GM21447 (cell line): ENCODE results near the gene NPAS4.
"Not testable (repeated sequence)": the region's sequence is repeated elsewhere in the genome, so short reads cannot be mapped to it uniquely, and the experiment has no call there.

ENCODE experiments used
- ATAC-seq: cut with Tn5 transposase; IDR thresholded peaks from one replicate; pipeline ENCODE4 v1.9.1; 2021; ENCODE audit not compliant: unreplicated experiment

Gene NPAS4

DNA sequence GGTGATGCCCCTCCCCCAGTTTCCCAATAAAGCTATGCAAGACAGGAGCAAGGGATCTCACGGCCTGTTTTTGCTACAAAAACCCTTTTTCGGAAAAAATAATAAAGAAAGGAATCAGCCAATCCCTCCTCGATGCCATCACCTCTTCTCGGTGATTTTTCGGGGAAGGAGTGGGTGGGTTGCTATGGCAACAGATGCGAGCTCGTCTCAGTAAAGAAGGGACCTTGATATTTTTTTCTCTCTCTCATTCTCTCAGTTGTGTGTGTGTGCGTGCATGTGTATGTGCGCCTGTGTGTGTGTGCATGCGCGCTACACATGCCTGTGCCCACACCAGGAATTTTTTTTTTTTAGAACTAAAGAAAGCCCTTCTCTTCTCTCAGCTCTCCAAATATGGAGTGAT lies 3.8 kb upstream of the NPAS4 start:
- ATAC-seq = no peak

DNA sequence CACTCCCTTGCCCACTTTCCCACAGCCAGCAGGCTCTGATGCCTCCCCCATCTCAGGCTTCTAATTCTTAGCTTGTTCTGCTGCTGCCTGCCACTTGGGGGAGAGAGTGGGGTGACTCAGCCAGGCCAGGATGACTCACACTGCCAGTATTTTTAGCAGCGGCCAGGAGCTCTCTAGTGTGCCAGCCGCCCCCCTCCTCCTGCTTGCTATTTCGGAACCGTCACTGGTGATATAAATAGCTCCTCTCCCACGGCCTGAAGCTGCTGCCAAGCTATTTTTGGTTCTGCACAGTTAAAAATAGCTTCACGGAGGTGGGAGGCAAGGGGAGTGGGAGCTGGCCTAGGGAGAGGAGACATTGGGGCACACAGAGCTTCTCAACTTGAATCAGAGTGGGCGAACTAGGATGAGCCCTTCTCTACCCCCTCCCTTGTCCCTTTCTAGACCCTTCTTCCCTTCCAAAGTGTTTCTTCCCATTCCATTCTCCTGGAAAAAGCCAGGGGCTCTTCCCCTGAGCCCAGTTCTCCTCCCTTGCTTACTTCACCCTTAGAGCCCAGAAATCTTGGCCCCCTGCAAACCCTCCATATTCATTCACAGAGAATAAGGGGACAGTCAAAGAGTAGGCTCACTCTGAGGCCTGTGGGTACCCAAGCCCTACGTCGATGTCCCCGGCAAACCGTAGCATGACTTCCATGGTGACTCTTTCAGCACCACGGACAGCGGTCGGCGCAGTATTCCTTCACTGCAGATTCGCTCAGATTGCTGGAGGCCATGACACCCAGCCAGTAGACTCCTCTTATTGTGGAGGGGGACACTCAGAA lies 2.5 kb upstream of the NPAS4 start:
- no peak for ATAC-seq

GRCh38 chr11:66418986-66419308 lies 1.9 kb upstream of the NPAS4 start:
- ATAC-seq = no peak

- no peak for ATAC-seq
Measured at GRCh38 chr11:66419825-66420224, 1.0 kb upstream of the NPAS4 start.

GRCh38 chr11:66421492-66422205 lies 814 bp downstream of the NPAS4 start:
- no peak for ATAC-seq

- ATAC-seq = no peak
Measured at GRCh38 chr11:66426314-66426713, 5.5 kb downstream of the NPAS4 start.

- ATAC-seq = no peak
Measured at GRCh38 chr11:66428933-66429332, 8.1 kb downstream of the NPAS4 start.

- no peak for ATAC-seq
Measured at GRCh38 chr11:66429983-66430602, 9.3 kb downstream of the NPAS4 start.

DNA sequence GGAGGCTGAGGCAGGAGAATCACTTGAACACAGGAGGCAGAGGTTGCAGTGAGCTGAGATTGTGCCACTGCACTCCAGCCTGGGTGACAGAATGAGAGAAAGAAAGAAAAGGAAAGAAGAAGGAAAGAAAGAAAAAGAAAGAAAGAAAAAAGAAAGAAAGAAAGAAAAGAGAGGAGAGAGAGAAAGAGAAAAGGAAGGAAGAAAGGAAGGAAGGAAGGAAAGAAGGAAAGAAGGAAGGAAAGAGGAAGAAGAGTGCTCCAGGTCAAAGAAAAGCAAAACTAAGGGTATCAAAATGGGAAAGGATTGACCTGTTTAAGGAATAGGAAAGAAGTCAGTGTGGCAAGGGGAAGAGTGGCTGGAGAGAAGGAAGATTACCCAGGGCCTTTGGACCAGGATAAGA lies 10.5 kb downstream of the NPAS4 start:
- ATAC-seq = not testable (repeated sequence)

DNA sequence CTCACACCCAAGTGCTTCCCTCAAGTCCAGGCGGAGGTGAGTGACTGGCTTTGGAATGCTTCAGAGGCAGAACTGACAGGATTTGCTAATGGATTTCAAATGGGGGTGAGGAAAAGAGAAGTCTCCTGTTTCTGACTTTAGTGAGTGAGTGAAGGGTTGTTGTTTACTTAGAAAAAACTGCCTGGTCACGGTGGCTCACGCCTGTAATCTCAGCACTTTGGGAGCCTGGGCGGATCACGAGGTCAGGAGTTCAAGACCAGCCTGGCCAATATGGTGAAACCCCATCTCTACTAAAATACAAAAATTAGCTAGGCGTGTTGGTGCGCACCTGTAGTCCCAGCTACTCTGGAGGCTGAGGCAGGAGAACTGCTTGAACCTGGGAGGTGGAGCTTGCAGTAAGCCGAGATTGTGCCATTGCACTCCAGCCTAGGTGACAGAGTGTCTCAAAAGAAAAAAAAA lies 11.1 kb downstream of the NPAS4 start:
- not testable (repeated sequence) for ATAC-seq

DNA sequence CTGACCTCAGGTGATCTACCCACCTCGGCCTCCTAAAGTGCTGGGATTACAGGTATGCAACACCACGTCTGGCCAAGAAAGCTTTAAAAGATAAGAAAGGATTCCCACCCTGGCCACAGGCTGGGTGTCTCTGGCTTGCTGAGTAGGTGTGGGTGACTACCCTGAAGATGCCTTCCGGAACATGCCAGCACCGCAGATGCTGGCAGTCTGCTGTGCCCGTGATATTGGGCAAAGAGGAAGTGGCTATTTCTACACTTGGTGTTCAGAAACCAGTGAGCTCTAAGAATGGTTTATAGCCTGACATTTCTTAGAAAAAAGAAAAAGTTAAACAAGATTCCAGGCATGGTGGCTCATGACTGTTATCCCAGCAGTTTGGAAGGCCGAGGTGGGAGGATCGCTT lies 11.8 kb downstream of the NPAS4 start:
- ATAC-seq = no peak

DNA sequence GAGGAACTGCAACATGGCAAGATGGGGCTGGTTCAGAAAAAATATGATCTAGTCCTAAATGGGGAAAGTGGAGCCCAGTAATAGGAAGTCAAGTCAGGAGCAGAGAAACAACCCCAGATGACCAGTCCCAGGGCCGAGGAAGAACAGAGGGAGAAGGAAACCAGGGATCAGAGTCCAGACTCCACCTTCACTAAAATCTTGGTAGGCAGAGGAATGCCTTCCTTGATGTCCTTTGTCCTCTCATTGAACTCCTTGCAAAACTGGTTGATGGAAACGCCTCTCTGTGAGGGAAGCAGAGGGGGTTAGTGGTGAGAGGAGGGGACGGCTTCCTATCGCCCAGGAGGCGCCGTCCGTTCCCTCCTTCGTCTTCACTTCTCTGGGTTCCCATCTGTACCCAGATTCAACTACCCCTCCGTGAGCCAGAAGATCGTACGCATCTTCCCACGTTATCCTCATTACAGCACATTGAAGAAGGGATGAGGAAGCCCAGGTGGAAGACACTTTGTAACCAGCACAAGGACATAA lies 17.2 kb downstream of the NPAS4 start:
- no peak for ATAC-seq

DNA sequence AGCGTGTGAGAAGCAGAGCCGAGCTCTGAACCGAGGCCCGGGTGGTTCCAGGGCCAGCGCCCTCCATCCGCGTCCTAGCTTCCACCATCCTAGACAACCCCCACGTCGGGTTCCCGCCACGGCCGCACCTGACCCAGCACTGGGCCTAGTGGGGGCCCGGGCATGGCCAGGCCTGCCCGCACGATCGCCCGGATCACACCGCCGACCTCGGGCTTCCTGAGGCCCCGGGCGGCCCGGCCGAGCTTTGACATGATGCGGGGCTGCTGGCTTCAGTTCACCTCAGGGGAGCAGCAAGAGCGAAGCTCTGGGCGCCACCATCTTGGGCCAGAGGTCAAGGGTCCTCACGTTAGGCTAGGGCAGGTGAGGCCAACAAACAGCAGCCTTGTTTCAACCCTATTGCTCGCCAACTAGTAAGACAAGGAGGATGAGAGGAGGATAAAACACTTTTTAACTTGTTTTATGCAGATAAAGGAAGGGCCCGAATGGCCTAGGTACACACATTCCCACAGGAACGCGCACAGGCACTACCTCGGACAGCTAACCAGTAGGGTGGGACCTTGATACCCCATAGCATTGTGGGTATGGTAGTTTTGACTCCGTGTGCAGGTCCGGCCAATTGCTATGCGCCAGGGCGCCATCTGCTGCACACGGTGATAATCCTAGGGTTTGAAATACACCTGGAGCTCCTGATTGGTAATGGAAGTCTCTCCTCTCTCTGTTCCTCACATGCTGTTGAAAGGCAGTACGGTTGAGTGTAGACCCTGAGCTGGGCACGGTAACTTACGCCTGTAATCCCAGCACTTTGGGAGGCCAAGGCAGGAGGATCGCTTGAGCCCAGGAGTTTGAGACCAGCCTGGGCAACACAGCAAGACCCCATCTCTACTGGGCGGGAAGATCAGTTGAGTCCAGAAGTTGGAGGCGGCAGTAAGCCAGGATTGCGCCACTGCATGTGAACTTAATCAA lies 17.9 kb downstream of the NPAS4 start, which contains the start of gene MRPL11:
MRPL11 (minus strand) TSS at position 345 of the 963 bp plus-strand sequence; CDS start at position 251, 94 bp downstream.
- ATAC-seq = peak; percentile 93

DNA sequence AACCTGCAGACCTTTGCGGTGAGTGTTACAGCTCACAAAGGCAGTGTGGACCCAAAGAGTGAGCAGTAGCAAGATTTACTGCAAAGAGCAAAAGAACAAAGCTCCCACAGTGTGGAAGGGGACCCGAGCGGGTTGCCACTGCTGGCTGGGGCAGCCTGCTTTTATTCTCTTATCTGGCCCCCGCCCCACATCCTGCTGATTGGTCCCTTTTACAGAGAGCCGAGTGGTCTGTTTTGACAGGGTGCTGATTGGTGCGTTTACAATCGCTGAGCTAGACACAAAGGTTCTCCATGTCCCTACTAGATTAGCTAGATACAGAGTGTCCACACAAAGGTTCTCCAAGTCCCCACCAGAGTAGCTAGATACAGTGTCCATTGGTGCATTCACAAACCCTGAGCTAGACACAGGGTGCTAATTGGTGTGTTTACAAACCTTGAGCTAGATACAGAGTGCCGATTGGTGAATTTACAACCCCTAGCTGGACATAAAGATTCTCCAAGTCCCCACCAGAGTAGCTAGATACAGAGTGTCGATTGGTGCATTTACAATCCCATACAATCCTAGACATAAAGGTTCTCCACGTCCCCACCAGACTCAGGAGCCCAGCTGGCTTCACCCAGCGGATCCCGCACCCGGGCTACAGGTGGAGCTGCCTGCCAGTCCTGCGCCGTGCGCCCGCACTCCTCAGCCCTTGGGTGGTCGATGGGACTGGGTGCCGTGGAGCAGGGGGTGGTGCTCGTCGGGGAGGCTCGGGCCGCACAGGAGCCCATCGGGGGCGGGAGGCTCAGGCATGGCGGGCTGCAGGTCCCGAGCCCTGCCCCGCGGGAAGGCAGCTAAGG lies 19.5 kb downstream of the NPAS4 start:
- not testable (repeated sequence) for ATAC-seq

DNA sequence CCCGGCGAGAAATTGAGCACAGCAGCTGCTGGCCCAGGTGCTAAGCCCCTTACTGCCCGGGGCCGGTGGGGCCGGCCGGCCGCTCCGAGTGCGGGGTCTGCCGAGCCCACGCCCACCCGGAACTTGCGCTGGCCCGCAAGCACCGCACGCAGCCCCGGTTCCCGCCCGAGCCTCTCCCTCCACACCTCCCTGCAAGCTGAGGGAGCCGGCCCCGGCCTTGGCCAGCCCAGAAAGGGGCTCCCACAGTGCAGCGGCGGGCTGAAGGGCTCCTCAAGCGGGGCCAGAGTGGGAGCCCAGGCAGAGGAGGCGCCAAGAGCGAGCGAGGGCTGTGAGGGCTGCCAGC lies 20.1 kb downstream of the NPAS4 start:
- not testable (repeated sequence) for ATAC-seq

GRCh38 chr11:66443602-66444001 lies 22.8 kb downstream of the NPAS4 start:
- ATAC-seq = no peak

GRCh38 chr11:66447012-66447411 lies 26.2 kb downstream of the NPAS4 start:
- no peak for ATAC-seq

DNA sequence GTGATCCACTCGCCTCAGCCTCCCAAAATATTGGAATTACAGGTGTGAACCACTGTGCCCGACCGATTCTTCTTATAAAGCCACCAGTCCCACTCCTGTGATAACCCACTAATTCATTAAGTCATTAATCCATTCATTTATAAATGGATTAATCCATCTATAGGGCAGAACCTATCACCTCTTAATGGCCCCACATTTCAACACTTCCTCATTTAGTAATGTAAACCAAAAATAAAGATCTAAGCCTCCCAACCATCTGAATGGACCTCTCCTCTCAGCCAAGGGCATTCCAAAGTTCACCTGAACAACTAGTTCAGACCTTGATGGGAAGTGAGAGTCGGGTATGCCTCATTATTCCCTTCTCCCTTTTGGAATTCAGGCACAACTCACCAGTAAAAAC lies 27.7 kb downstream of the NPAS4 start:
- no peak for ATAC-seq

GRCh38 chr11:66450560-66450959 lies 29.7 kb downstream of the NPAS4 start:
- no peak for ATAC-seq

GRCh38 chr11:66451663-66452062 lies 30.8 kb downstream of the NPAS4 start:
- ATAC-seq = no peak
